Body of pancreas (tissue), 4 donors: ENCODE results near the gene ZNF273. TPM values are rescaled to one million over a fixed set of nuclear protein-coding genes. Genes with fewer than 3 reads are reported as not detected.
"Not testable (repeated sequence)": the region's sequence is repeated elsewhere in the genome, so short reads cannot be mapped to it uniquely, and the experiment has no call there.

Source experiments
- ATAC-seq: fragments of 150-250 bp; one replicate; pipeline ENCODE4 v1.9.1; 2016
- DNase-seq, 4 donors: peaks; one replicate each; pipeline ENCODE4 v3.0.0-alpha.2; 2019
- H3K27ac ChIP-seq, 4 donors: fragments of 200-600 bp; sonication (generic); 1 replicate in 3 of 4; 2 replicates in 1 of 4; pipeline versions ENCODE4 v1.5.1 to v1.6.1; 2016 to 2019; ENCODE audit warnings: mild to moderate bottlenecking in 1 of 4, mixed read lengths in 1 of 4, moderate library complexity in 1 of 4
- H3K27me3 ChIP-seq, 2 donors: fragments of 200-600 bp; sonication (generic); one replicate each; pipeline ENCODE4 v1.6.0; 2016; ENCODE audit warnings: mild to moderate bottlenecking in 1 of 2
- H3K36me3 ChIP-seq, 2 donors: fragments of 200-600 bp; sonication (generic); replicated peaks in 1 of 2; 2 replicates each; pipeline ENCODE4 v1.5.1; 2016; ENCODE audit warnings: low read depth in 2 of 2; ENCODE audit not compliant: insufficient read depth in 1 of 2
- H3K4me1 ChIP-seq: fragments of 200-600 bp; sonication (generic); one replicate; pipeline ENCODE4 v1.6.0; 2016
- H3K4me3 ChIP-seq, 2 donors: fragments of 200-600 bp; sonication (generic); 1 replicate in 1 of 2; 2 replicates in 1 of 2; pipeline ENCODE4 v1.5.1; 2016 to 2019
- H3K9me3 ChIP-seq, 3 donors: fragments of 200-600 bp; sonication (generic); 1 replicate in 2 of 3; 2 replicates in 1 of 3; pipeline ENCODE4 v1.5.1; 2016
- POLR2A ChIP-seq, 3 donors: fragments of 450-650 bp; IDR thresholded peaks; one replicate each; pipeline ENCODE4 v1.6.1; 2016; ENCODE audit warnings: antibody characterized with exemption in 3 of 3, mild to moderate bottlenecking in 2 of 3
- WGBS, 2 donors: methylation state at CpG; one replicate each; pipeline ENCODE4 v1.1.5; 2017; 5-methylcytosine and 5-hydroxymethylcytosine counted together
- intact Hi-C: fragments of 100-400 bp; cut with DNase I; formaldehyde crosslinking; loops from one replicate; pipeline ENCODE4 v1.15.1; 2023
- total RNA-seq, 2 donors: library from RNA; depleted of rRNA; stranded (reverse); fragments of >200 nt; gene quantifications; one replicate each; pipeline ENCODE4 v1.1.0, GENCODE V29; 2016
- TF ChIP-seq, protein P1 (sequence below), 7 experiments: fragments of 450-650 bp in 4 of 7; fragments of 200-600 bp in 3 of 7; sonication (generic) in 3 of 7; IDR thresholded peaks; one replicate each; pipeline ENCODE4 v1.5.1; 2016 to 2019; ENCODE audit warnings: antibody characterized with exemption in 7 of 7

ZNF273 gene
- total RNA-seq = 10 to 100 TPM in 1 of 2 donors, 1 to 10 TPM in 1; 4.2 to 19.4 TPM

DNA sequence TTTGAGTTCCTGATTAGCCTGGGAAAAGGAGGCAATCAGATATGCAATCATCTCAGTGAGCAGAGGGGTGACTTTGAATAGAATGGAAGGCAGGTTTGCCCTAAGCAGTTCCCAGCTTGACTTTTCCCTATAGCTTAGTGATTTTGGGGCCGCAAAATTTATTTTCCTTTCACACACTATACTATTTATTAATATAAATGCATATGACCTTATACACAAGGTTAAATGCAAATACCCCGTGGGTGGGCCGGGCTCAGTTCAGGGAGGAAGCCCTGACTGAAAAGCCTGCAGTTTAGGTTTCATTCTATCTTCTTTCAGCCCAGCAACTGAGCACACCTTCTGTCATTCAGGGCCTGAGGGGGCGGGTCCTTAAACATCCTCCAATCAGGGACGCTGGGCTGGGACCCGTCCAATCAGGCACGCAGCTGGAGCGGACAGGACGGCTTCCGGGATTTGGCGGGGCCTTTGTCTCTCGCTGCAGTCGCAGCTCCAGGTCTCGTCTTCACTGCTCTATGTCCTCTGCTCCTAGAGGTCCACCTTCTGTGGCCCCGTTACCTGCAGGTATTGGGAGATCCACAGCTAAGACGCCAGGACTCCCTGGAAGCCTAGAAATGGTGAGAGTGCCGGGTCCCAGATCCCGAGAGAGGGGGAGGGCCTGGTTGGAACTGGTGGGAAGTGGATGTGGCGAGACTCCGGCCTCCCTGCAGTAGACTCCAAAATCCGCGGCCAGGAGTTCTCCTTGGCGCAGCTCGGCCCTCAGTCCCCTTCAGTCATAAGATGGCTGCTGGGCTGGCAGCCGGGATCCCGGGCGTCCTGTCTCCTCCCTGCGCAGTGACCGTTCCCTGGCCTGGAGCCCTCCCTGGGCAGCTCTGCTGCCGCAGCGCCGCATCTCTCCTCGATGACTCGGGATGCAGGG, at the start of gene ZNF273:
ZNF273 (plus strand) TSS at position 468 of the 916 bp plus-strand sequence; CDS start at position 513, 45 bp downstream.
- H3K4me3 ChIP-seq = peak within 1 kb of the TSS; percentile 65 to 91
- peak; percentile 37 to 78 (median 70) for TF ChIP-seq POLR2A (IDR thresholded peaks at IDR 0.05)
- TF ChIP-seq, protein P1, sequence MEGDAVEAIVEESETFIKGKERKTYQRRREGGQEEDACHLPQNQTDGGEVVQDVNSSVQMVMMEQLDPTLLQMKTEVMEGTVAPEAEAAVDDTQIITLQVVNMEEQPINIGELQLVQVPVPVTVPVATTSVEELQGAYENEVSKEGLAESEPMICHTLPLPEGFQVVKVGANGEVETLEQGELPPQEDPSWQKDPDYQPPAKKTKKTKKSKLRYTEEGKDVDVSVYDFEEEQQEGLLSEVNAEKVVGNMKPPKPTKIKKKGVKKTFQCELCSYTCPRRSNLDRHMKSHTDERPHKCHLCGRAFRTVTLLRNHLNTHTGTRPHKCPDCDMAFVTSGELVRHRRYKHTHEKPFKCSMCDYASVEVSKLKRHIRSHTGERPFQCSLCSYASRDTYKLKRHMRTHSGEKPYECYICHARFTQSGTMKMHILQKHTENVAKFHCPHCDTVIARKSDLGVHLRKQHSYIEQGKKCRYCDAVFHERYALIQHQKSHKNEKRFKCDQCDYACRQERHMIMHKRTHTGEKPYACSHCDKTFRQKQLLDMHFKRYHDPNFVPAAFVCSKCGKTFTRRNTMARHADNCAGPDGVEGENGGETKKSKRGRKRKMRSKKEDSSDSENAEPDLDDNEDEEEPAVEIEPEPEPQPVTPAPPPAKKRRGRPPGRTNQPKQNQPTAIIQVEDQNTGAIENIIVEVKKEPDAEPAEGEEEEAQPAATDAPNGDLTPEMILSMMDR (IDR thresholded peaks at IDR 0.05) = no peak
- WGBS, 2 donors = 0% methylated on average over 17 to 34 of the region's 34 CpGs
- intact Hi-C loops = no loop called here
- no peaks in the 10 kb centered on the region for H3K36me3 ChIP-seq
- DNase-seq (peak; percentile 92 to 97 (median 94)), ATAC-seq (peak; percentile 100)
- H3K4me1 ChIP-seq = peaks cover 14% of the 10 kb centered on the region
- H3K27me3 ChIP-seq = no peaks in the 10 kb centered on the region
- peak within 1 kb of the TSS in 3 of 4 donors; percentile 64 to 73 (median 72) for H3K27ac ChIP-seq
- no peaks in the 10 kb centered on the region for H3K9me3 ChIP-seq

DNA sequence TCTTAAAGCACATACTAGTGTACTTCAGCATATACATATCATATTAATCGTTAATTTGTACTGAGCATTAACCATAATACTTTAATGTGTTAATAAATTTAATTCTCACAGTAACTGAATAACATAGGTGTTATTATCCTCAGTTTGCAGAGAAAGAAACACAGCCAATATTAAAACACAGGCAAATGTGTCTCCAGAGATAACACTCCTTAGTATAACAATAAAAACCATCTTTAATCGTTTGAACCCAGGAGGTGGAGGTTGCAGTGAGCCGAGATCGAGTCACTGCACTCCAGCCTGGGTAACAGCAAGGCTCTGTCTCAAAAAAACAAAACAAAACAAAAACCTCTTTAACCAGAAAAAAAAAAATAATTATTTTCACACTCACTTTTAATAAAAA, 49.4 kb upstream of the ZNF273 start:
- H3K4me1 ChIP-seq = no peaks in the 10 kb centered on the region
- intact Hi-C loops = no loop called here
- 64 to 72% methylated on average over 4 of the region's 4 CpGs for WGBS, 2 donors
- H3K9me3 ChIP-seq = no peaks in the 10 kb centered on the region
- ATAC-seq (no peak), DNase-seq (no peak)
- no peak for TF ChIP-seq POLR2A (IDR thresholded peaks at IDR 0.05)
- TF ChIP-seq, protein P1 (IDR thresholded peaks at IDR 0.05) = no peak
- no peak overlapping the region for H3K4me3 ChIP-seq
- no peak overlapping the region for H3K27ac ChIP-seq
- H3K27me3 ChIP-seq = no peaks in the 10 kb centered on the region
- H3K36me3 ChIP-seq = no peaks in the 10 kb centered on the region

DNA sequence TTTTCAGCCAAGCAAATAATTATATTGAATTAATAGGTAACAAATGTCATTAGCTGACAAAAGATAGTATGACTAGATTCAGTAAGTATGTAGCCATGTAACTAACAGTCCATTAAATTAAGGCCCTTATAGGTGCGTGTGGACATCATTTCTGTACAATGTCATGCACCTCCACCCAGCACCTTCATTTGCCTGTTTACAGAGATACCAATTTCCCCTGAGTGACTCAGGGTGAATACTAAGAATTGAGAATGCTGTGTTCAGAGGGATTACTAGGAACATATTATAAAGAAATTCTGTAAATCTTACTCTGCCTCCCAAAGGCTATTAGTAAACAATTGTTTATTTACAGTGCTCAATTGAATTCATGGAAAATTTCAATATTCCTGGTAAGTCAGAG, 48.1 kb upstream of the ZNF273 start:
- no peak overlapping the region for H3K27ac ChIP-seq
- 41 to 70% methylated on average over 1 of the region's 1 CpG for WGBS, 2 donors
- TF ChIP-seq, protein P1 (IDR thresholded peaks at IDR 0.05) = no peak
- TF ChIP-seq POLR2A (IDR thresholded peaks at IDR 0.05) = no peak
- H3K36me3 ChIP-seq = no peaks in the 10 kb centered on the region
- no peak for DNase-seq
- no peak overlapping the region for H3K4me3 ChIP-seq
- H3K4me1 ChIP-seq = no peaks in the 10 kb centered on the region
- no peaks in the 10 kb centered on the region for H3K27me3 ChIP-seq
- ATAC-seq = no peak
- no peaks in the 10 kb centered on the region for H3K9me3 ChIP-seq
- intact Hi-C loops = no loop called here

DNA sequence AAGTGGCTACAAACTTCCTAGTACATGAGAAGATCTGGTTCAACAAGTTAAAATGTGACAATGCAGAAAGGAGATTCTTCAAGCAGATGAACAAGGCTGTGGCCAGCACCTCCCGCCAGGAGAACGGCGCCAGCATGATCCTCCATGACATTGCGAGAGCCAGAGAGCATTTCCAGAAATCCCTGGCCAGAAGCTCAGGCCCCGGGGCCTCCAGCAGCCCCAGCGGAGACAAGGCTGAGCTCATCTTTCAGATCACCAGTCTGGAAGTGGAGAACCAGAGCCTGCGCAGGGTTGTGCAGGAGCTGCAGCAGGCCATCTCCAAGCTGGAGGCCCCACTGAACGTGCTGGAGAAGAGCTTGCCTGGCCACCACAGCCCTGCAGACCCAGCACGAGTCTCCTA, 40.1 kb upstream of the ZNF273 start:
- no peak overlapping the region for H3K27ac ChIP-seq
- no peaks in the 10 kb centered on the region for H3K27me3 ChIP-seq
- no peak overlapping the region for H3K4me3 ChIP-seq
- TF ChIP-seq POLR2A (IDR thresholded peaks at IDR 0.05) = no peak
- TF ChIP-seq, protein P1 (IDR thresholded peaks at IDR 0.05) = no peak
- peaks cover 0 to 9% (median 0%) of the 10 kb centered on the region in 3 donors for H3K9me3 ChIP-seq
- 81 to 92% methylated on average over 3 to 9 of the region's 9 CpGs for WGBS, 2 donors
- DNase-seq = no peak
- no peak for ATAC-seq
- intact Hi-C loops = no loop called here
- no peaks in the 10 kb centered on the region for H3K36me3 ChIP-seq
- H3K4me1 ChIP-seq = no peaks in the 10 kb centered on the region

DNA sequence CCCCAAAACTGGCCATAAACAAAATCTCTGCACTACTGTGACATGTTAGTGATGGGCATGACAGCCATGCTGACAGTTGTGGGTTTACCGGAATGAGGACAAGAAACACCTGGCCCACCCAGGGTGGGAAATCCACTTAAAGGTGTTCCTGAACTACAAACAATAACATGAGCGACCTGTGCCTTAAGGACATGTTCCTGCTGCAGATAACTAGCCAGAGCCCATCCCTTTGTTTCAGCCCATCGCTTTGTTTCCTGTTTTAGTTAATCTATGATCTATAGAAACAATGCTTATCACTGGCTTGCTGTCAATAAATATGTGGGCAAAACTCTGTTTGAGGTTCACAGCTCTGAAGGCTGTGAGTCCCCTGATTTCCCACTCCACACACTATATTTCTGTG, 39.5 kb upstream of the ZNF273 start:
- intact Hi-C loops, H3K27ac ChIP-seq, H3K4me1 ChIP-seq, H3K27me3 ChIP-seq, H3K36me3 ChIP-seq, H3K9me3 ChIP-seq, DNase-seq, ATAC-seq, H3K4me3 ChIP-seq: not testable (repeated sequence)
- WGBS, 2 donors = 85 to 95% methylated on average over 3 of the region's 3 CpGs
